Measurements from ENCODE around the gene CGRRF1. TPM values are rescaled to one million over a fixed set of nuclear protein-coding genes. Genes with fewer than 3 reads are reported as not detected.
A peak's percentile ranks its signal among the peaks of the same experiment; 100 is the strongest.

CGRRF1 gene
- total and polyA plus RNA-seq, 2 of the 13 experiments (the other 11 are each of a cell fraction or from before 2014, with no cell fraction given) = 16.8 to 18.2 TPM

DNA sequence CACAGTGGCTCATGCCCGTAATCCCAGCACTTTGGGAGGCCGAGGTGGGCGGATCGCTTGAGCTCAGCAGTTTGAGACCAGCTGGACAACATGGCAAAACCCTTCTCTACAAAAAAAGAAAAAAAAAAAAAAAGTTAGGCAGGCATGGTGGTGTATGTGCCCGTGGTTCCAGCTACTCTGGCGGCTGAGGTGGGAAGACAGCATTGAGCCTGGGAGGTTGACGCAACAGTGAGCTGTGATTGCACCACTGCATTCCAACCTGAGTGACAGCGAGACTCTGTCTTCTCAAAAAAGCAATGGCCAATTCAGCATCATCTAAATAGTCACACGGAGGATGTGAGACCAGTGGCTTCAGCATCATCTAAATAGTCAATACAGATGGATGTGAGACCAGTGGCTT lies 46.8 kb downstream of the CGRRF1 start (continued):
- TF ChIP-seq ZNF496 (CRISPR knock-in tag; IDR thresholded peaks at IDR 0.05; ENCODE audit: insufficient replicate concordance) (no peak), RFX5 (IDR thresholded peaks at IDR 0.05; ENCODE audit: low read depth, low read length) (no peak), HOXA7 (CRISPR knock-in tag; IDR thresholded peaks at IDR 0.05) (no peak), POLR2G (IDR thresholded peaks at IDR 0.05; ENCODE audit: low read depth, low read length) (peak; percentile 34; the same call in 1 of the 2 replicates), ZKSCAN5 (CRISPR knock-in tag; IDR thresholded peaks at IDR 0.05) (no peak), FOXJ3 (CRISPR knock-in tag; IDR thresholded peaks at IDR 0.05; ENCODE audit: borderline replicate concordance) (no peak), MIER2 (CRISPR knock-in tag; IDR thresholded peaks at IDR 0.05) (peak; percentile 87), ZNF766 (CRISPR knock-in tag; IDR thresholded peaks at IDR 0.05; ENCODE audit: borderline replicate concordance) (no peak), ZNF605 (CRISPR knock-in tag; IDR thresholded peaks at IDR 0.05) (0 out of 2 replicates have a peak, but pooled peaks have one; percentile 22), ZNF10 (CRISPR knock-in tag; IDR thresholded peaks at IDR 0.05; ENCODE audit: borderline replicate concordance, low read depth) (no peak), IRF2 (CRISPR knock-in tag; IDR thresholded peaks at IDR 0.05) (0 out of 2 replicates have a peak, but pooled peaks have one; percentile 50), KDM2A (CRISPR knock-in tag; IDR thresholded peaks at IDR 0.05; ENCODE audit: borderline replicate concordance, low read depth) (peak; percentile 65; the same call in 1 of the 2 replicates), ZNF383 (CRISPR knock-in tag; IDR thresholded peaks at IDR 0.05; ENCODE audit: borderline replicate concordance) (no peak), TEAD3 (CRISPR knock-in tag; optimal IDR thresholded peaks at IDR 0.05; ENCODE audit: borderline replicate concordance) (peak; percentile 99), PTBP1 (IDR thresholded peaks at IDR 0.05; ENCODE audit: low read depth, low read length, poor library complexity, severe bottlenecking) (no peak), NBN (conservative IDR thresholded peaks at IDR 0.05) (no peak), NFRKB (IDR thresholded peaks at IDR 0.05) (no peak)
- TF ChIP-seq, protein P1, sequence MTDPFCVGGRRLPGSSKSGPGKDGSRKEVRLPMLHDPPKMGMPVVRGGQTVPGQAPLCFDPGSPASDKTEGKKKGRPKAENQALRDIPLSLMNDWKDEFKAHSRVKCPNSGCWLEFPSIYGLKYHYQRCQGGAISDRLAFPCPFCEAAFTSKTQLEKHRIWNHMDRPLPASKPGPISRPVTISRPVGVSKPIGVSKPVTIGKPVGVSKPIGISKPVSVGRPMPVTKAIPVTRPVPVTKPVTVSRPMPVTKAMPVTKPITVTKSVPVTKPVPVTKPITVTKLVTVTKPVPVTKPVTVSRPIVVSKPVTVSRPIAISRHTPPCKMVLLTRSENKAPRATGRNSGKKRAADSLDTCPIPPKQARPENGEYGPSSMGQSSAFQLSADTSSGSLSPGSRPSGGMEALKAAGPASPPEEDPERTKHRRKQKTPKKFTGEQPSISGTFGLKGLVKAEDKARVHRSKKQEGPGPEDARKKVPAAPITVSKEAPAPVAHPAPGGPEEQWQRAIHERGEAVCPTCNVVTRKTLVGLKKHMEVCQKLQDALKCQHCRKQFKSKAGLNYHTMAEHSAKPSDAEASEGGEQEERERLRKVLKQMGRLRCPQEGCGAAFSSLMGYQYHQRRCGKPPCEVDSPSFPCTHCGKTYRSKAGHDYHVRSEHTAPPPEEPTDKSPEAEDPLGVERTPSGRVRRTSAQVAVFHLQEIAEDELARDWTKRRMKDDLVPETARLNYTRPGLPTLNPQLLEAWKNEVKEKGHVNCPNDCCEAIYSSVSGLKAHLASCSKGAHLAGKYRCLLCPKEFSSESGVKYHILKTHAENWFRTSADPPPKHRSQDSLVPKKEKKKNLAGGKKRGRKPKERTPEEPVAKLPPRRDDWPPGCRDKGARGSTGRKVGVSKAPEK (CRISPR knock-in tag; IDR thresholded peaks at IDR 0.05; ENCODE audit: borderline replicate concordance) = no peak
- TF ChIP-seq, protein P2, sequence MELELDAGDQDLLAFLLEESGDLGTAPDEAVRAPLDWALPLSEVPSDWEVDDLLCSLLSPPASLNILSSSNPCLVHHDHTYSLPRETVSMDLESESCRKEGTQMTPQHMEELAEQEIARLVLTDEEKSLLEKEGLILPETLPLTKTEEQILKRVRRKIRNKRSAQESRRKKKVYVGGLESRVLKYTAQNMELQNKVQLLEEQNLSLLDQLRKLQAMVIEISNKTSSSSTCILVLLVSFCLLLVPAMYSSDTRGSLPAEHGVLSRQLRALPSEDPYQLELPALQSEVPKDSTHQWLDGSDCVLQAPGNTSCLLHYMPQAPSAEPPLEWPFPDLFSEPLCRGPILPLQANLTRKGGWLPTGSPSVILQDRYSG (CRISPR knock-in tag; IDR thresholded peaks at IDR 0.05) = no peak
- TF ChIP-seq, protein P3, sequence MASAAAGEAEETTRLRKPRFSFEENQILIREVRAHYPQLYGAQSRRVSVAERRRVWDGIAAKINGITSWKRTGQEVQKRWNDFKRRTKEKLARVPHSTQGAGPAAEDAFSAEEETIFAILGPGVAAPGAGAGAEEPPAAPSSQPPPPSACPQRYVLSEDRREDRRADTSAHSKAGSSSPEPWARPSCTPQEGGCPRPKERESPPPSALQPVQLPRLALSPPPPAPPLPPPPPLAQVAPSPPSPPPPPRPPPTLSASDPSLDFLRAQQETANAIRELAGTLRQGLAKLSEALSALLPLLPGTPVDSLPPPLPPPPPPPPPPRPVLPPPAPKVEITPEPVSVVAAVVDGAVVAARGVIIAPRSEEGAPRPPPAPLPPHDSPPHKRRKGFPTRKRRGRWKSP (CRISPR knock-in tag; IDR thresholded peaks at IDR 0.05) = no peak
- TF ChIP-seq, protein P4, sequence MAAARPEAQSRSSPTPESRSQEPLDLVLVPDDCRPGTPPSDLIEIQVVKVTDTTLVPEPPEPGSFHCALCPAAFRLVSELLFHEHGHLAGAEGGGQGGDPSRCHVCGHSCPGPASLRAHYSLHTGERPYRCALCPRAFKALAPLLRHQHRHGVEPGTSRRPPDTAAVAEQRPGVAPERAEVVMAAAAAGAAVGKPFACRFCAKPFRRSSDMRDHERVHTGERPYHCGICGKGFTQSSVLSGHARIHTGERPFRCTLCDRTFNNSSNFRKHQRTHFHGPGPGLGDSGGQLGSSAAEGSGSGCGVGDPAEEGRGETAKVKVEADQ (CRISPR knock-in tag; IDR thresholded peaks at IDR 0.05; ENCODE audit: borderline replicate concordance) = no peak
- TF ChIP-seq, protein P5, sequence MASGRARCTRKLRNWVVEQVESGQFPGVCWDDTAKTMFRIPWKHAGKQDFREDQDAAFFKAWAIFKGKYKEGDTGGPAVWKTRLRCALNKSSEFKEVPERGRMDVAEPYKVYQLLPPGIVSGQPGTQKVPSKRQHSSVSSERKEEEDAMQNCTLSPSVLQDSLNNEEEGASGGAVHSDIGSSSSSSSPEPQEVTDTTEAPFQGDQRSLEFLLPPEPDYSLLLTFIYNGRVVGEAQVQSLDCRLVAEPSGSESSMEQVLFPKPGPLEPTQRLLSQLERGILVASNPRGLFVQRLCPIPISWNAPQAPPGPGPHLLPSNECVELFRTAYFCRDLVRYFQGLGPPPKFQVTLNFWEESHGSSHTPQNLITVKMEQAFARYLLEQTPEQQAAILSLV (CRISPR knock-in tag; IDR thresholded peaks at IDR 0.05; ENCODE audit: borderline replicate concordance) = no peak
- TF ChIP-seq, protein P6, sequence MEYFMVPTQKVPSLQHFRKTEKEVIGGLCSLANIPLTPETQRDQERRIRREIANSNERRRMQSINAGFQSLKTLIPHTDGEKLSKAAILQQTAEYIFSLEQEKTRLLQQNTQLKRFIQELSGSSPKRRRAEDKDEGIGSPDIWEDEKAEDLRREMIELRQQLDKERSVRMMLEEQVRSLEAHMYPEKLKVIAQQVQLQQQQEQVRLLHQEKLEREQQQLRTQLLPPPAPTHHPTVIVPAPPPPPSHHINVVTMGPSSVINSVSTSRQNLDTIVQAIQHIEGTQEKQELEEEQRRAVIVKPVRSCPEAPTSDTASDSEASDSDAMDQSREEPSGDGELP (IDR thresholded peaks at IDR 0.05; ENCODE audit: borderline replicate concordance, low read depth) = 0 out of 2 replicates have a peak, but pooled peaks have one; percentile 10

Measured in HepG2 (cell line).